GM12891 (cell line): Measurements from ENCODE around the gene TP53I3. TPM values are rescaled to one million over a fixed set of nuclear protein-coding genes. Genes with fewer than 3 reads are reported as not detected.
A peak's percentile ranks its signal among the peaks of the same experiment; 100 is the strongest.

Experiments used
- DNase-seq: peaks from one replicate; pipeline ENCODE4 v3.0.0; 2011; ENCODE audit warnings: low spot score; ENCODE audit not compliant: insufficient read length
- FAIRE-seq: peaks from 2 replicates; lab custom pipeline; 2011; peaks lifted over from hg19 to GRCh38; lab: Jason Lieb, UNC
- PAX5 ChIP-seq: IDR thresholded peaks from 2 replicates; pipeline ENCODE4 v1.6.1; 2011; ENCODE audit warnings: low read length, moderate library complexity, mild to moderate bottlenecking; ENCODE audit not compliant: insufficient read depth, severe bottlenecking
- POLR2A ChIP-seq: IDR thresholded peaks from 2 replicates; pipeline ENCODE4 v1.6.1; 2011; ENCODE audit warnings: low read depth, low read length, control low read depth
- POLR2AphosphoS5 ChIP-seq: IDR thresholded peaks from 2 replicates; pipeline ENCODE4 v1.6.1; 2011; ENCODE audit warnings: low read depth, low read length, control low read depth
- POU2F2 ChIP-seq: IDR thresholded peaks from 2 replicates; pipeline ENCODE4 v1.6.1; 2011; ENCODE audit warnings: low read depth, mild to moderate bottlenecking, control low read depth, low read length, moderate library complexity
- SPI1 ChIP-seq: IDR thresholded peaks from 2 replicates; pipeline ENCODE4 v1.6.1; 2011; ENCODE audit warnings: low read depth, low read length, control low read depth
- TAF1 ChIP-seq: IDR thresholded peaks from 2 replicates; pipeline ENCODE4 v1.6.1; 2011; ENCODE audit warnings: low read depth, low read length, control low read depth
- polyA plus RNA-seq: library from polyadenylated mRNA; unstranded; fragments of >200 nt; gene quantifications from one replicate; pipeline ENCODE4 v1.2.1, GENCODE V29; 2012; ENCODE audit warnings: low read depth, missing spikeins, inconsistent platforms; ENCODE audit not compliant: missing spikeins

TP53I3 gene
- 12.2 TPM for polyA plus RNA-seq

- DNase-seq (peak; percentile 91), FAIRE-seq (no peak)
- TF ChIP-seq POLR2AphosphoS5, result no peak
- peak; percentile 46; the same call in 1 of the 2 replicates for TF ChIP-seq TAF1
Observed at GRCh38 chr2:24084386-24085199, at the start of gene TP53I3. TSS of gene TP53I3 (minus strand) at chr2:24084834. CDS start at chr2:24084326, 508 bp downstream.

- FAIRE-seq (no peak), DNase-seq (no peak)
- no peak for TF ChIP-seq PAX5
- TF ChIP-seq TAF1, result no peak
- no peak for TF ChIP-seq POU2F2
- no peak for TF ChIP-seq POLR2AphosphoS5
- no peak for TF ChIP-seq POLR2A
- TF ChIP-seq SPI1, result no peak
Observed at GRCh38 chr2:24132543-24132942, 47.9 kb upstream of the TP53I3 start.

- FAIRE-seq (no peak), DNase-seq (no peak)
- no peak for TF ChIP-seq POLR2AphosphoS5
- no peak for TF ChIP-seq SPI1
- TF ChIP-seq POU2F2, result no peak
- TF ChIP-seq TAF1, result no peak
- no peak for TF ChIP-seq POLR2A
- no peak for TF ChIP-seq PAX5
Observed at GRCh38 chr2:24125956-24126355, 41.3 kb upstream of the TP53I3 start.

- no peak for TF ChIP-seq PAX5
- FAIRE-seq, result no peak
- no peak for DNase-seq
Observed at GRCh38 chr2:24123922-24124580, 39.4 kb upstream of the TP53I3 start.

GRCh38 chr2:24123195-24123921 is 38.7 kb upstream of the TP53I3 start, which contains the start of the genes FAM228B and PFN4:
TSS of gene FAM228B (plus strand) at chr2:24123469. CDS start at chr2:24124362, 893 bp downstream.
TSS of gene PFN4 (minus strand) at chr2:24123334. CDS start at chr2:24122535, 799 bp downstream.
- DNase-seq (peak; percentile 82), FAIRE-seq (peak; percentile 87)
- TF ChIP-seq POLR2AphosphoS5 (peak; percentile 49), POU2F2 (no peak), TAF1 (no peak; the same call in 1 of the 2 replicates), PAX5 (peak; percentile 4), POLR2A (peak; percentile 41; the same call in 1 of the 2 replicates), SPI1 (peak; percentile 23; the same call in 1 of the 2 replicates)

- DNase-seq, result no peak
- FAIRE-seq, result no peak
- TF ChIP-seq POLR2A (no peak), SPI1 (no peak), POU2F2 (no peak)
Observed at GRCh38 chr2:24122366-24123194, 37.9 kb upstream of the TP53I3 start.

- TF ChIP-seq POU2F2, result no peak
- no peak for TF ChIP-seq POLR2A
- TF ChIP-seq TAF1, result no peak
- TF ChIP-seq SPI1, result no peak
- no peak for TF ChIP-seq POLR2AphosphoS5
- TF ChIP-seq PAX5, result no peak
- DNase-seq, result no peak
- FAIRE-seq, result no peak
Observed at GRCh38 chr2:24121469-24121868, 36.8 kb upstream of the TP53I3 start.

- FAIRE-seq, result no peak
- no peak for DNase-seq
- no peak for TF ChIP-seq TAF1
Observed at GRCh38 chr2:24121066-24121465, 36.4 kb upstream of the TP53I3 start.

GRCh38 chr2:24117902-24118301 is 33.3 kb upstream of the TP53I3 start:
- DNase-seq (no peak), FAIRE-seq (no peak)
- TF ChIP-seq POU2F2 (no peak), TAF1 (no peak), POLR2AphosphoS5 (no peak), PAX5 (no peak), SPI1 (no peak), POLR2A (no peak)
